OCI-LY1 (cell line): ENCODE measurements around the gene AGL.

Experiments used
- H2AFZ ChIP-seq: fragments of 200-600 bp; sonication (generic), shearing (Covaris generic); 2 replicates; pipeline ENCODE4 v1.6.0; 2014; ENCODE audit warnings: antibody characterized with exemption, mild to moderate bottlenecking, low read length
- H3F3A ChIP-seq: fragments of 200-600 bp; sonication (generic), shearing (Covaris generic); 2 replicates; pipeline ENCODE4 v1.6.0; 2014; ENCODE audit warnings: mild to moderate bottlenecking, antibody characterized with exemption, low read length, moderate library complexity; ENCODE audit not compliant: insufficient read depth
- H3K27ac ChIP-seq: fragments of 200-600 bp; sonication (generic); 2 replicates; pipeline ENCODE4 v1.5.1; 2014; ENCODE audit warnings: low read length, mixed run types, mild to moderate bottlenecking, low read depth; ENCODE audit not compliant: poor library complexity, severe bottlenecking
- H3K27me3 ChIP-seq: fragments of 200-600 bp; sonication (generic); 2 replicates; pipeline ENCODE4 v1.6.0; 2014; ENCODE audit warnings: antibody characterized with exemption, mild to moderate bottlenecking, low read length, moderate library complexity; ENCODE audit not compliant: insufficient read depth
- H3K36me3 ChIP-seq: fragments of 200-600 bp; sonication (generic); 2 replicates; pipeline ENCODE4 v1.6.1; 2014; ENCODE audit warnings: mild to moderate bottlenecking, antibody characterized with exemption, low read length, moderate library complexity, mixed read lengths; ENCODE audit not compliant: insufficient read depth
- H3K4me1 ChIP-seq: fragments of 200-600 bp; sonication (generic); 2 replicates; pipeline ENCODE4 v1.5.1; 2014; ENCODE audit warnings: mild to moderate bottlenecking, low read length, moderate library complexity; ENCODE audit not compliant: insufficient read depth, severe bottlenecking
- H3K4me2 ChIP-seq: fragments of 200-600 bp; sonication (generic), shearing (Covaris generic); 2 replicates; pipeline ENCODE4 v1.6.1; 2014; ENCODE audit warnings: low read length
- H3K4me3 ChIP-seq: fragments of 200-600 bp; sonication (generic); 2 replicates; pipeline ENCODE4 v1.5.1; 2014; ENCODE audit warnings: low read length, low read depth, mild to moderate bottlenecking, mixed read lengths; ENCODE audit not compliant: poor library complexity, severe bottlenecking
- H3K79me2 ChIP-seq: fragments of 200-600 bp; shearing (Covaris generic); 2 replicates; pipeline ENCODE4 v1.6.1; 2016; ENCODE audit warnings: mixed run types, low read length, mixed read lengths; ENCODE audit not compliant: insufficient read depth
- H3K9ac ChIP-seq: fragments of 200-600 bp; sonication (generic), shearing (Covaris generic); 2 replicates; pipeline ENCODE4 v1.6.1; 2014; ENCODE audit warnings: mild to moderate bottlenecking, low read length, mixed read lengths
- H3K9me2 ChIP-seq: fragments of 200-600 bp; sonication (generic), shearing (Covaris generic); 2 replicates; pipeline ENCODE4 v1.6.1; 2014; ENCODE audit warnings: low read depth, mild to moderate bottlenecking, low read length, mixed read lengths
- H3K9me3 ChIP-seq: fragments of 200-600 bp; shearing (Covaris generic); 2 replicates; pipeline ENCODE4 v1.6.1; 2014; ENCODE audit warnings: low read length, mixed read lengths
- H4K20me1 ChIP-seq: fragments of 200-600 bp; sonication (generic), shearing (Covaris generic); 2 replicates; pipeline ENCODE4 v1.6.0; 2016; ENCODE audit warnings: mild to moderate bottlenecking, low read length; ENCODE audit not compliant: insufficient read depth
- EZH2 ChIP-seq: fragments of 200-600 bp; sonication (generic), shearing (Covaris generic); IDR thresholded peaks from 2 replicates; pipeline ENCODE4 v1.8.0; 2017; ENCODE audit warnings: borderline replicate concordance, mixed run types, mild to moderate bottlenecking, antibody characterized with exemption, low read length, moderate library complexity, mixed read lengths
- TF ChIP-seq, protein P1 (sequence below): fragments of 200-600 bp; sonication (generic), shearing (Covaris generic); IDR thresholded peaks from 2 replicates; pipeline ENCODE4 v1.5.1; 2017; ENCODE audit warnings: mild to moderate bottlenecking, antibody characterized with exemption, low read length, moderate library complexity, mixed read lengths

Gene AGL

DNA sequence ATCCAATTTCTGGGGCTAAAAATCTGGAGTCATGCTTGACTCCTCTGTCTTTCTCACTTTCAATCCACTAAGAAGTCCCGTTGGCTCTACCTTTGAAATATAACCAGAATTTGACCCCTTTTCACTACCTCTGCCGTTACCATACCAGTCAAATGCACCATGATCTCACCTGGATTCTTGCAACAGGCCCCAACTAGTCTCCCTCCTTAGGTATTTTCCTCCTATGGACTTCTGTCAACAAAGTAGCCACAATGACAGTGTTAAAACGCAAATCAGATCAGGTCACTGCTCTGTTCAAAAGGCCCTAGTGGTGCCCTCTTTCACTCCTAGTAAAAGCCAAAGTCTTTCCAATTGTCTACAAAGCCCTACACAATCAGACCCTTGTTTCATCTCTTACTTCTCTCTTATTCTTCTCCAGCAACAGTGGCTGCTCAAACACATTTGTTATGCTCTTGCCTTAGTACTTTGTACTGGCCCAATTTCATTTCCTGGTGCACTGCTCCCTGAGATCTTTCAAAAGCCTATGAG, 35.7 kb upstream of the AGL start:
- Histone ChIP-seq H3K4me1 (peaks cover under 1% of the 10 kb centered on the region), H3K9me3 (no peaks in the 10 kb centered on the region), H4K20me1 (no peaks in the 10 kb centered on the region), H2AFZ (no peak overlapping the region), H3K36me3 (no peaks in the 10 kb centered on the region), H3K27me3 (0 out of 2 replicates have a peak, but pooled peaks cover 5% of the 10 kb centered on the region), H3K9ac (no peak overlapping the region), H3K9me2 (no peaks in the 10 kb centered on the region), H3K79me2 (no peaks in the 10 kb centered on the region), H3K4me2 (no peak overlapping the region), H3K27ac (no peak overlapping the region), H3K4me3 (no peak overlapping the region), H3F3A (no peaks in the 10 kb centered on the region)
- TF ChIP-seq, protein P1, sequence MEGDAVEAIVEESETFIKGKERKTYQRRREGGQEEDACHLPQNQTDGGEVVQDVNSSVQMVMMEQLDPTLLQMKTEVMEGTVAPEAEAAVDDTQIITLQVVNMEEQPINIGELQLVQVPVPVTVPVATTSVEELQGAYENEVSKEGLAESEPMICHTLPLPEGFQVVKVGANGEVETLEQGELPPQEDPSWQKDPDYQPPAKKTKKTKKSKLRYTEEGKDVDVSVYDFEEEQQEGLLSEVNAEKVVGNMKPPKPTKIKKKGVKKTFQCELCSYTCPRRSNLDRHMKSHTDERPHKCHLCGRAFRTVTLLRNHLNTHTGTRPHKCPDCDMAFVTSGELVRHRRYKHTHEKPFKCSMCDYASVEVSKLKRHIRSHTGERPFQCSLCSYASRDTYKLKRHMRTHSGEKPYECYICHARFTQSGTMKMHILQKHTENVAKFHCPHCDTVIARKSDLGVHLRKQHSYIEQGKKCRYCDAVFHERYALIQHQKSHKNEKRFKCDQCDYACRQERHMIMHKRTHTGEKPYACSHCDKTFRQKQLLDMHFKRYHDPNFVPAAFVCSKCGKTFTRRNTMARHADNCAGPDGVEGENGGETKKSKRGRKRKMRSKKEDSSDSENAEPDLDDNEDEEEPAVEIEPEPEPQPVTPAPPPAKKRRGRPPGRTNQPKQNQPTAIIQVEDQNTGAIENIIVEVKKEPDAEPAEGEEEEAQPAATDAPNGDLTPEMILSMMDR, result no peak
- no peak for TF ChIP-seq EZH2

DNA sequence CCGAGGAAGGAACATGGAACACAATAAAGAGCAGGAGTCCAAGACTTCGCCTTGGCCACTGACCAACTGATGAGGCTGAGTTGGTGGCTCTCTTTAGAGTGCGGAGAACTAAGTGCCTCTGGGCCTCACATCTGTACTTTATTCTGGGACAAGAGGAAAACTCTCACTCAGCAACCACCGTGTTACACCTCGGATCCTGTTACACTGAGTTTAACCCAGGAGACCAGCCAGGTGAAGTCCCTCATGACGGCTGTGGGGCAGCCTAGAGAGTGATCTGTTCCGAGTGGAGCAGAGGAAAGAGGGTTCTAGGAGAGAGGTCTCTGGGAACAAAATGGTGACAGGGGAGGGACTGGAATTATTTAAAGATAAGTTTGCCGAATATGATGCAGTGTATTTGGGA, 33.5 kb upstream of the AGL start:
- TF ChIP-seq EZH2, result no peak
- TF ChIP-seq, protein P1, result no peak
- H3K4me1 ChIP-seq, result no peaks in the 10 kb centered on the region
- no peak overlapping the region for H3K4me3 ChIP-seq
- no peaks in the 10 kb centered on the region for H4K20me1 ChIP-seq
- H3K9me3 ChIP-seq, result no peaks in the 10 kb centered on the region
- H3F3A ChIP-seq, result no peaks in the 10 kb centered on the region
- no peak overlapping the region for H3K27ac ChIP-seq
- H3K4me2 ChIP-seq, result no peak overlapping the region
- no peaks in the 10 kb centered on the region for H3K9me2 ChIP-seq
- no peak overlapping the region for H2AFZ ChIP-seq
- H3K36me3 ChIP-seq, result no peaks in the 10 kb centered on the region
- H3K9ac ChIP-seq, result no peak overlapping the region
- H3K79me2 ChIP-seq, result no peaks in the 10 kb centered on the region
- 0 out of 2 replicates have a peak, but pooled peaks cover 5% of the 10 kb centered on the region for H3K27me3 ChIP-seq

DNA sequence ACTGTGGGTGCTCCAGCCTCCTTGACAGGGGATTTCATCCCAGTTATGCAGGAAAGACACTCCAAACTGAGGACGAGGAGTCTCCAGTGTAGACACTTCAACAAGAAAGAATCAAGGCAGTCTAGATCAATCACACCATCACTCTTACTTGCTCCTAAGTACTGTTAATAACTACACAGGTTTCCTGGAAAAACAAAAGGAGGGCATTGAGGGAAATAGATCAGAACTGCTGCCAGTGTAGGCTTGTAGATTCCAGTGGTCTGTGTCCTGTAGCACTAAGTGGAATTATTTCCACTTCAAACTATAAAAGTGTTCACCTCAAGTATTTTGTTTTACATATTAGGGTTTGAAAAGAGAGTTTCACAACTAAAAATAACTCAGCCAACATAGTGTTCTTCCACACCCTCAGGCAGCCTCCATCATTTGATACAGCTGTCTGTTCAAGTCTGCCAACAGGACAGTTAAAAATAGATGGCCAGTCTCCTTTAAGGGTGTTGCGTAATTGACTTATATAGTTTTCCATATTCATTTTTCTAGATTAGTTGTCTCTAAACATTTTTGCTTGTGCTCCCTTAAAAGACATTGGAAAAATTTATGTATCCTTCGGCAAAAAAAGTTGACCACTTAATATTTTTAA, 32.0 kb upstream of the AGL start:
- Histone ChIP-seq H3F3A (no peaks in the 10 kb centered on the region), H3K27me3 (0 out of 2 replicates have a peak, but pooled peaks cover 5% of the 10 kb centered on the region), H3K79me2 (no peaks in the 10 kb centered on the region), H3K4me1 (no peaks in the 10 kb centered on the region), H3K27ac (no peak overlapping the region), H3K9ac (no peak overlapping the region), H4K20me1 (no peaks in the 10 kb centered on the region), H3K9me3 (no peaks in the 10 kb centered on the region), H3K4me3 (no peak overlapping the region), H3K4me2 (no peak overlapping the region), H2AFZ (no peak overlapping the region), H3K9me2 (no peaks in the 10 kb centered on the region), H3K36me3 (no peaks in the 10 kb centered on the region)
- no peak for TF ChIP-seq EZH2
- TF ChIP-seq, protein P1, result no peak
